A549 treated with GW870086 at 1 μM for 4 hours (cell line): Measurements from ENCODE around the gene CPB2. TPM values are rescaled to one million over a fixed set of nuclear protein-coding genes. Genes with fewer than 3 reads are reported as not detected.

Source experiments
- total RNA-seq: library from RNA; stranded (reverse); fragments of 200-300 nt; extraction: Qiagen RNA extraction; gene quantifications from 5 replicates; pipeline ENCODE4 v1.2.3, GENCODE V29; 2022; ENCODE audit warnings: low read depth

CPB2 gene, protein sequence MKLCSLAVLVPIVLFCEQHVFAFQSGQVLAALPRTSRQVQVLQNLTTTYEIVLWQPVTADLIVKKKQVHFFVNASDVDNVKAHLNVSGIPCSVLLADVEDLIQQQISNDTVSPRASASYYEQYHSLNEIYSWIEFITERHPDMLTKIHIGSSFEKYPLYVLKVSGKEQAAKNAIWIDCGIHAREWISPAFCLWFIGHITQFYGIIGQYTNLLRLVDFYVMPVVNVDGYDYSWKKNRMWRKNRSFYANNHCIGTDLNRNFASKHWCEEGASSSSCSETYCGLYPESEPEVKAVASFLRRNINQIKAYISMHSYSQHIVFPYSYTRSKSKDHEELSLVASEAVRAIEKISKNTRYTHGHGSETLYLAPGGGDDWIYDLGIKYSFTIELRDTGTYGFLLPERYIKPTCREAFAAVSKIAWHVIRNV
- not detected in 5 replicates for total RNA-seq

GRCh38 chr13:46104868-46105267 is at the start of gene CPB2:
Gene CPB2 (minus strand): TSS chr13:46105033. CDS start chr13:46105009, 24 bp downstream.

GRCh38 chr13:46052319-46053161 is 52.3 kb downstream of the CPB2 start, which contains the start of gene ZC3H13:
Gene ZC3H13 (minus strand): TSS chr13:46052746. CDS start chr13:46045507, 7,239 bp downstream.

Other genes with a start within 250 kb of the CPB2 start
- 12.2 to 16.5 TPM (median 14.5 TPM) in 5 replicates for gene ZC3H13, start 52.3 kb downstream of the CPB2 start, total RNA-seq
- gene LCP1, start 77.1 kb upstream of the CPB2 start, total RNA-seq, result 0.16 to 0.26 TPM (median 0.21 TPM) in 5 replicates
- not detected in 5 replicates for gene LRRC63, start 106.9 kb upstream of the CPB2 start, total RNA-seq